K562 (cell line): Measurements from ENCODE around the gene CCDC27. TPM values are rescaled to one million over a fixed set of nuclear protein-coding genes. Genes with fewer than 3 reads are reported as not detected.

Source experiments
- CBX3 ChIP-seq, 2 experiments: IDR thresholded peaks; 1 replicate in 1 of 2; 2 replicates in 1 of 2; pipeline ENCODE4 v1.6.1; 2012; ENCODE audit warnings: inconsistent platforms in 2 of 2, low read length in 2 of 2, borderline replicate concordance in 1 of 2, control low read depth in 1 of 2
- CREB1 ChIP-seq, 2 experiments: sonication (generic) in 1 of 2; formaldehyde crosslinking in 1 of 2; IDR thresholded peaks; 2 replicates each; pipeline versions ENCODE4 v1.6.1 to v1.8.0; 2012 to 2022; ENCODE audit warnings: inconsistent platforms in 1 of 2, mild to moderate bottlenecking in 1 of 2, missing genetic modification reagents in 1 of 2, moderate library complexity in 1 of 2
- EP400 ChIP-seq: fragments of 450-650 bp; IDR thresholded peaks from 2 replicates; pipeline ENCODE4 v1.6.1; 2017; ENCODE audit warnings: antibody characterized with exemption, mild to moderate bottlenecking, moderate library complexity
- ETV6 ChIP-seq, 3 experiments: fragments of 150-350 bp in 1 of 3; sonication (generic) in 1 of 3; formaldehyde crosslinking in 1 of 3; IDR thresholded peaks; 2 replicates each; pipeline versions ENCODE4 v1.6.1 to v1.8.0; 2014 to 2022; ENCODE audit warnings: borderline replicate concordance in 2 of 3, low read depth in 2 of 3, antibody characterized with exemption in 1 of 3, low read length in 1 of 3, mild to moderate bottlenecking in 1 of 3, missing genetic modification reagents in 1 of 3
- EWSR1 ChIP-seq: fragments of 450-650 bp; IDR thresholded peaks from 2 replicates; pipeline ENCODE4 v1.6.1; 2018; ENCODE audit warnings: borderline replicate concordance, mild to moderate bottlenecking, low read depth, moderate library complexity; ENCODE audit not compliant: partially characterized antibody
- MCM3 ChIP-seq: fragments of 450-650 bp; IDR thresholded peaks from 2 replicates; pipeline ENCODE4 v1.6.1; 2016
- MTA2 ChIP-seq: fragments of 450-650 bp; IDR thresholded peaks from 2 replicates; pipeline ENCODE4 v1.6.1; 2016; ENCODE audit warnings: low read depth
- NR2F6 ChIP-seq: fragments of 450-650 bp; formaldehyde crosslinking; IDR thresholded peaks from 2 replicates; pipeline ENCODE4 v1.4.0; 2020; ENCODE audit warnings: mild to moderate bottlenecking
- SMAD4 ChIP-seq: fragments of 250-450 bp; sonication (Bioruptor Pico); conservative IDR thresholded peaks from 2 replicates; pipeline ENCODE4 v1.8.0; 2021; ENCODE audit warnings: inconsistent platforms, mild to moderate bottlenecking, moderate library complexity
- TAF1 ChIP-seq: IDR thresholded peaks from 2 replicates; pipeline ENCODE4 v1.6.1; 2011; ENCODE audit warnings: mild to moderate bottlenecking, low read length, moderate library complexity; ENCODE audit not compliant: insufficient read depth, control insufficient read depth, severe bottlenecking; ENCODE audit errors: extremely low read depth
- USF1 ChIP-seq: sonication (generic); formaldehyde crosslinking; IDR thresholded peaks from 2 replicates; pipeline ENCODE4 v1.9.0; 2022; ENCODE audit warnings: mild to moderate bottlenecking, missing genetic modification reagents
- ZBTB49 ChIP-seq: sonication (generic); formaldehyde crosslinking; IDR thresholded peaks from 2 replicates; pipeline ENCODE4 v1.8.0; 2022; ENCODE audit warnings: missing genetic modification reagents, mild to moderate bottlenecking, borderline replicate concordance
- ZHX1 ChIP-seq: fragments of 150-350 bp; conservative IDR thresholded peaks from 2 replicates; pipeline ENCODE4 v1.6.1; 2014; ENCODE audit warnings: low read length
- ZNF184 ChIP-seq: sonication (generic); formaldehyde crosslinking; IDR thresholded peaks from 2 replicates; pipeline ENCODE4 v1.5.0; 2020; ENCODE audit warnings: missing genetic modification reagents
- ZNF507 ChIP-seq: conservative IDR thresholded peaks from 2 replicates; pipeline ENCODE4 v1.6.1; 2017; ENCODE audit warnings: missing genetic modification characterization, missing compliant biosample characterization
- polyA plus RNA-seq, 8 experiments: library from polyadenylated mRNA; depleted of rRNA in 4 of 8; stranded (reverse) in 5 of 8; unstranded in 3 of 8; fragments of >200 nt; fragmentation: Nextera tagmentation in 2 of 8; fragmentation: Illumina TruSeq in 1 of 8; extraction: Ambion mirVana in 2 of 8; extraction: Trizol in 1 of 8; gene quantifications; 2 replicates each; pipeline versions ENCODE4 v1.2.1 to v1.2.3, GENCODE V29; 2011 to 2014; ENCODE audit warnings: inconsistent platforms in 1 of 8, missing spikeins in 1 of 8
- total RNA-seq, 7 experiments: library from RNA; depleted of rRNA in 6 of 7; stranded (reverse); fragments of >200 nt in 6 of 7; fragmentation: Illumina TruSeq in 2 of 7; extraction: Trizol in 2 of 7; gene quantifications; 2 replicates each; pipeline versions ENCODE4 v1.2.1 to v1.2.3, GENCODE V29; 2011 to 2021; ENCODE audit warnings: low replicate concordance in 1 of 7
- TF ChIP-seq, protein P1 (sequence below): fragments of 250-450 bp; sonication (Bioruptor Pico); IDR thresholded peaks from 2 replicates; pipeline ENCODE4 v1.4.0; 2020; ENCODE audit warnings: mild to moderate bottlenecking
- TF ChIP-seq, protein P2 (sequence below): sonication (generic); formaldehyde crosslinking; IDR thresholded peaks from 2 replicates; pipeline ENCODE4 v1.5.0; 2020; ENCODE audit warnings: missing genetic modification reagents

CCDC27 gene
- total and polyA plus RNA-seq, 9 of the 15 experiments (the other 6 are each of a cell fraction or from before 2014, with no cell fraction given) = 0.01 to 0.04 TPM; not detected in 7

- TF ChIP-seq CREB1 (IDR thresholded peaks at IDR 0.05) = peak; percentile 76
- TF ChIP-seq CREB1 (CRISPR knock-in tag; IDR thresholded peaks at IDR 0.05) = peak; percentile 68
- TF ChIP-seq ETV6 (IDR thresholded peaks at IDR 0.05; ENCODE audit: borderline replicate concordance in 1 of 2, low read depth in 2 of 2, low read length in 1 of 2) = no peak
- TF ChIP-seq ETV6 (CRISPR knock-in tag; IDR thresholded peaks at IDR 0.05; ENCODE audit: borderline replicate concordance) = no peak
- no peak for TF ChIP-seq MCM3
- TF ChIP-seq USF1 = no peak; the same call in 1 of the 2 replicates
- peak; percentile 50; the same call in 1 of the 2 replicates for TF ChIP-seq MTA2
- no peak for TF ChIP-seq ZHX1
- TF ChIP-seq CBX3 (IDR thresholded peaks at IDR 0.05; ENCODE audit: borderline replicate concordance in 1 of 2, low read length in 2 of 2) = peak in 1 of 2 experiments; percentile 58; a peak in 1 of 3 replicates
- 0 out of 2 replicates have a peak, but pooled peaks have one; percentile 25 for TF ChIP-seq NR2F6
- no peak; the same call in 1 of the 2 replicates for TF ChIP-seq SMAD4 (CRISPR knock-in tag)
- peak; percentile 84 for TF ChIP-seq TAF1
- no peak for TF ChIP-seq ZNF507 (tag)
- TF ChIP-seq ZBTB49 (CRISPR knock-in tag) = no peak
- TF ChIP-seq, protein P1, sequence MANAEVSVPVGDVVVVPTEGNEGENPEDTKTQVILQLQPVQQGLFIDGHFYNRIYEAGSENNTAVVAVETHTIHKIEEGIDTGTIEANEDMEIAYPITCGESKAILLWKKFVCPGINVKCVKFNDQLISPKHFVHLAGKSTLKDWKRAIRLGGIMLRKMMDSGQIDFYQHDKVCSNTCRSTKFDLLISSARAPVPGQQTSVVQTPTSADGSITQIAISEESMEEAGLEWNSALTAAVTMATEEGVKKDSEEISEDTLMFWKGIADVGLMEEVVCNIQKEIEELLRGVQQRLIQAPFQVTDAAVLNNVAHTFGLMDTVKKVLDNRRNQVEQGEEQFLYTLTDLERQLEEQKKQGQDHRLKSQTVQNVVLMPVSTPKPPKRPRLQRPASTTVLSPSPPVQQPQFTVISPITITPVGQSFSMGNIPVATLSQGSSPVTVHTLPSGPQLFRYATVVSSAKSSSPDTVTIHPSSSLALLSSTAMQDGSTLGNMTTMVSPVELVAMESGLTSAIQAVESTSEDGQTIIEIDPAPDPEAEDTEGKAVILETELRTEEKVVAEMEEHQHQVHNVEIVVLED = peak; percentile 56
- no peak for TF ChIP-seq ZNF184
- no peak for TF ChIP-seq EWSR1
- TF ChIP-seq EP400 = peak; percentile 91
- TF ChIP-seq, protein P2, sequence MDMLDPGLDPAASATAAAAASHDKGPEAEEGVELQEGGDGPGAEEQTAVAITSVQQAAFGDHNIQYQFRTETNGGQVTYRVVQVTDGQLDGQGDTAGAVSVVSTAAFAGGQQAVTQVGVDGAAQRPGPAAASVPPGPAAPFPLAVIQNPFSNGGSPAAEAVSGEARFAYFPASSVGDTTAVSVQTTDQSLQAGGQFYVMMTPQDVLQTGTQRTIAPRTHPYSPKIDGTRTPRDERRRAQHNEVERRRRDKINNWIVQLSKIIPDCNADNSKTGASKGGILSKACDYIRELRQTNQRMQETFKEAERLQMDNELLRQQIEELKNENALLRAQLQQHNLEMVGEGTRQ = peak; percentile 8; the same call in 1 of the 2 replicates
These were observed 44.2 kb downstream of the CCDC27 start, which contains the start of gene LRRC47 (continued) for GRCh38 chr1:3796215-3797061.
